ENCODE data around the gene MTRR.

Gene MTRR

GRCh38 chr5:7872517-7873130, 3.7 kb downstream of the MTRR start:
- H3K27me3 ChIP-seq = no peaks in the 10 kb centered on the region
- peaks cover 34% of the 10 kb centered on the region for H3K36me3 ChIP-seq
- no peak for TF ChIP-seq CTCF (IDR thresholded peaks at IDR 0.05; ENCODE audit: low read depth, low read length)
- DNase-seq = no peak
- H3K9me3 ChIP-seq = no peaks in the 10 kb centered on the region
- H3K4me3 ChIP-seq (ENCODE audit: low read depth, low read length) = no peak overlapping the region
- H3K4me1 ChIP-seq = peaks cover 1% of the 10 kb centered on the region

GRCh38 chr5:7873216-7873615, 4.3 kb downstream of the MTRR start:
- Histone ChIP-seq H3K4me3 (ENCODE audit: low read depth, low read length) (no peak overlapping the region), H3K9me3 (no peaks in the 10 kb centered on the region), H3K36me3 (peaks cover 40% of the 10 kb centered on the region), H3K27me3 (no peaks in the 10 kb centered on the region), H3K4me1 (no peaks in the 10 kb centered on the region; the same call in 1 of the 2 replicates)
- TF ChIP-seq CTCF (IDR thresholded peaks at IDR 0.05; ENCODE audit: low read depth, low read length) = no peak
- no peak for DNase-seq

- H3K36me3 ChIP-seq = peaks cover 51% of the 10 kb centered on the region
- no peaks in the 10 kb centered on the region for H3K27me3 ChIP-seq
- H3K4me3 ChIP-seq (ENCODE audit: low read depth, low read length) = no peak overlapping the region
- H3K9me3 ChIP-seq = no peaks in the 10 kb centered on the region
- H3K4me1 ChIP-seq = no peaks in the 10 kb centered on the region; the same call in 1 of the 2 replicates
- DNase-seq = no peak
- no peak for TF ChIP-seq CTCF (IDR thresholded peaks at IDR 0.05; ENCODE audit: low read depth, low read length)
These were observed 5.7 kb downstream of the MTRR start for GRCh38 chr5:7874639-7875038.

GRCh38 chr5:7875151-7875550, 6.2 kb downstream of the MTRR start:
- no peak for DNase-seq
- Histone ChIP-seq H3K27me3 (no peaks in the 10 kb centered on the region), H3K4me1 (no peaks in the 10 kb centered on the region; the same call in 1 of the 2 replicates), H3K4me3 (ENCODE audit: low read depth, low read length) (no peak overlapping the region), H3K36me3 (peaks cover 56% of the 10 kb centered on the region), H3K9me3 (no peaks in the 10 kb centered on the region)
- TF ChIP-seq CTCF (IDR thresholded peaks at IDR 0.05; ENCODE audit: low read depth, low read length) = no peak

GRCh38 chr5:7876867-7877266, 7.9 kb downstream of the MTRR start:
- peaks cover 68% of the 10 kb centered on the region for H3K36me3 ChIP-seq
- no peak overlapping the region for H3K4me3 ChIP-seq (ENCODE audit: low read depth, low read length)
- no peak for DNase-seq
- TF ChIP-seq CTCF (IDR thresholded peaks at IDR 0.05; ENCODE audit: low read depth, low read length) = no peak
- no peaks in the 10 kb centered on the region for H3K9me3 ChIP-seq
- H3K4me1 ChIP-seq = no peaks in the 10 kb centered on the region; the same call in 1 of the 2 replicates
- no peaks in the 10 kb centered on the region for H3K27me3 ChIP-seq

GRCh38 chr5:7877851-7878250, 8.9 kb downstream of the MTRR start:
- TF ChIP-seq CTCF (IDR thresholded peaks at IDR 0.05; ENCODE audit: low read depth, low read length) = no peak
- DNase-seq = no peak
- Histone ChIP-seq H3K4me3 (ENCODE audit: low read depth, low read length) (no peak overlapping the region), H3K36me3 (peaks cover 72% of the 10 kb centered on the region), H3K4me1 (no peaks in the 10 kb centered on the region; the same call in 1 of the 2 replicates), H3K9me3 (no peaks in the 10 kb centered on the region), H3K27me3 (no peaks in the 10 kb centered on the region)
